SHP77 treated with DMSO at 0.1 percent for 48 hours (cell line): ENCODE results near the gene MAGI1.
"Not testable (repeated sequence)": the region's sequence is repeated elsewhere in the genome, so short reads cannot be mapped to it uniquely, and the experiment has no call there.

Experiments used
- DNase-seq: peaks from one replicate; lab custom pipeline; 2025; lab: John Stamatoyannopoulos, UW

Gene MAGI1

GRCh38 chr3:66038384-66038725 is 363 bp downstream of the MAGI1 start:
- DNase-seq, result no peak

- DNase-seq, result no peak
These were observed 740 bp downstream of the MAGI1 start for GRCh38 chr3:66037986-66038369.

GRCh38 chr3:66037330-66037985 is 1.3 kb downstream of the MAGI1 start:
- DNase-seq, result no peak

- DNase-seq, result no peak
These were observed 2.1 kb downstream of the MAGI1 start for GRCh38 chr3:66036586-66037148.

- DNase-seq, result no peak
These were observed 2.8 kb downstream of the MAGI1 start for GRCh38 chr3:66035763-66036477.

- DNase-seq, result no peak
These were observed 5.2 kb downstream of the MAGI1 start for GRCh38 chr3:66033241-66034138.

GRCh38 chr3:66031102-66031698 is 7.5 kb downstream of the MAGI1 start:
- no peak for DNase-seq

GRCh38 chr3:66029443-66029842 is 9.3 kb downstream of the MAGI1 start:
- no peak for DNase-seq

GRCh38 chr3:66029014-66029413 is 9.7 kb downstream of the MAGI1 start:
- DNase-seq, result no peak

- no peak for DNase-seq
These were observed 10.3 kb downstream of the MAGI1 start for GRCh38 chr3:66028457-66028856.

GRCh38 chr3:66027099-66027498 is 11.6 kb downstream of the MAGI1 start:
- DNase-seq, result not testable (repeated sequence)

GRCh38 chr3:66023738-66024385 is 14.9 kb downstream of the MAGI1 start:
- DNase-seq, result no peak

GRCh38 chr3:66023229-66023628 is 15.5 kb downstream of the MAGI1 start:
- no peak for DNase-seq

GRCh38 chr3:66021731-66022131 is 17.0 kb downstream of the MAGI1 start:
- no peak for DNase-seq

- no peak for DNase-seq
These were observed 18.8 kb downstream of the MAGI1 start for GRCh38 chr3:66019896-66020295.

- no peak for DNase-seq
These were observed 20.4 kb downstream of the MAGI1 start for GRCh38 chr3:66018057-66019033.

- DNase-seq, result no peak
These were observed 21.1 kb downstream of the MAGI1 start for GRCh38 chr3:66017591-66017990.

- DNase-seq, result no peak
These were observed 21.6 kb downstream of the MAGI1 start for GRCh38 chr3:66017084-66017483.

GRCh38 chr3:66015841-66016240 is 22.9 kb downstream of the MAGI1 start:
- no peak for DNase-seq

GRCh38 chr3:66014651-66015050 is 24.1 kb downstream of the MAGI1 start:
- DNase-seq, result no peak
